ENCODE data around the gene N4BP3.
"Not testable (repeated sequence)": the region's sequence is repeated elsewhere in the genome, so short reads cannot be mapped to it uniquely, and the experiment has no call there.

N4BP3 gene

DNA sequence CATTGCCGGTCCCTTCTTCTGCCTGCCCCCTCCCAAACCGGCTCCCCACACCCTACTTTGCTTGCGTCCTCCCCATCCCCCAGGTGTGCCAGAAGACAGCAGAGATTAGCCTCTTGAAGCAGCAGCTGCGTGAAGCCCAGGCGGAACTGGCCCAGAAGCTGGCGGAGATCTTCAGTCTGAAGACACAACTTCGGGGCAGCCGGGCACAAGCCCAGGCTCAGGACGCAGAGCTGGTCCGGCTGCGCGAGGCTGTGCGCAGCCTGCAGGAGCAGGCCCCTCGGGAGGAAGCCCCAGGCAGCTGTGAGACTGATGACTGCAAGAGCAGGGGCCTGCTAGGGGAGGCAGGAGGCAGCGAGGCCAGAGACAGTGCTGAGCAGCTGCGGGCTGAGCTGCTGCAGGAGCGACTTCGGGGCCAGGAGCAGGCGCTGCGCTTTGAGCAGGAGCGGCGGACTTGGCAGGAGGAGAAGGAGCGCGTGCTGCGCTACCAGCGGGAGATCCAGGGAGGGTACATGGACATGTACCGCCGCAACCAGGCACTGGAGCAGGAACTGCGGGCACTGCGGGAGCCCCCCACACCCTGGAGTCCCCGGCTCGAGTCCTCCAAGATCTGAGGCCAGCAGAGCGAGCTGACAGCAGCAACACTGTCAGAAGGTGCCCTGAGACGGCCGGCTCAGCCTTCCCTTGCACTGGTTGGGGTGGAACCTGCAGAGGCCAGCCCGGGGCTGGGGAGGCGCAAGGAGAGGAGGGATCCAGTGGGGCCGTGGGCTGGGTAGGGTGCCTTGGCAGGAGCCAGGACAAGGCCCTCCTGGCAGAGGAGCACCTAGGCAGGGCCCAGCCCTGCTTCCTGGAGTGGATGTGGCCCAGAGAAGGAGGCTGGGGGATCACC lies 8.3 kb downstream of the N4BP3 start:
- no peak for DNase-seq (ENCODE audit: low read depth in 1 of 2, low spot score in 1 of 2)

DNA sequence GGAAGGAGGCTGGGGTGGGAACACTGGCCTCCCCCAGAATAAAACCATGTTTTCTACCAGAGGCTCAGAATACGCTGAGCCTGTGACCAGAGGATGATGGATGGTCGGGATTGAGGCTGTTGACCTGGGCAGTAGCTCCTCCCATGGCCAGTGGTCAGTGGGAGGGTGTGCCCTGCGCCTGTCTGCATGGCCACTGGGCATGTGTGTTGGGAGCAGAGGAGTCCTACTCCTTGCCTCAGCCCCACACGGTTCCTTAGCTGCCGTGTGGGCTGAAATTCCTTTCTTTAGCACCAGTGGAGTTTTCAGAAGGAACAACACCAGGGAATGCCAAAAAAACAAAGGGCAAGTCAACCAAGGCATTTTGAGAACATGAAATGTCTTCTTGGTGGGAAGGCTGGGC lies 9.0 kb downstream of the N4BP3 start:
- no peak for DNase-seq (ENCODE audit: low read depth in 1 of 2, low spot score in 1 of 2)

DNA sequence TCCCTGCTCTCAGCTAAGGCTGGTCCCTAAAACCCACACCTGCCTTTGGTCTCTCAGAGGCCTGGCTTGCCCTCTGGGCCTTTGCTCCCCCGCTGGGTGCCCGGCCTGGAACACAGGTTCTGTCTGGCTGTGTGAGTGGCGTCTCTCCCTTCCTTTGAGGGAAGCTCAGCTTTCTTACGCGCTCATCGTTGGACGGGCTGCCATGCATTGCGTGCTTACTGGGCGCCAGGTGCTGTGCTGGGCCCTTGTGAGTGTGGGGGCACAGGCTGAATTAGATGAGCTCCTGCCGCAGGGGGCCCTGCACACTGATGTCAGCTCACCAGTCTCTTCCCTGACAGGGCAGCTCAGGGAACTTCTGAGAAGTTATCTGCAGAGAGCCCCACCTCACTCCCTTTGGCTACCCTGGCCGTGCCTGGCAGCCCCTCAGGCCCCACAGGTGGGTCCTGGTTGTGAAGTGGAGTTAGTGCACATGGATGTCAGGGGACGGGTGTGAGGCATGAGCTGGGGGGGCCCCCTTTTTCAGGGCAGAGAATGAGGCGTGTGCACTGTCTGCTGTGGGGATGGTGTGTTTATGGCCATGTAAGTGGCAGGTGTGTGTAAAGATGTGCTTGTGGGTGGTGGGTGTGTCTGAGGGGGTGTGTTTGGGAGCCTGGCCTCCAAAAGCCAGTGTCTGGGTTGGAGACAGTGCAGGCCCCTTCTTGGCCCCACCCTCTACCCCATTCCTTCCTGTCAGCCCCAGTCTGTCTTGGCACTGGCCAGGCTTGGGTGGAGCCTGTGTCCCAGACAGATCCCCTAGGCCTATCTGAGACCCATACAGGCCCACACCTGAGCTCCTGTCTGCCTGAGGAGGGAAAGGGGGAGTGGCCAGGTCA lies 10.0 kb downstream of the N4BP3 start:
- DNase-seq (ENCODE audit: low read depth in 1 of 2, low spot score in 1 of 2), result no peak

DNA sequence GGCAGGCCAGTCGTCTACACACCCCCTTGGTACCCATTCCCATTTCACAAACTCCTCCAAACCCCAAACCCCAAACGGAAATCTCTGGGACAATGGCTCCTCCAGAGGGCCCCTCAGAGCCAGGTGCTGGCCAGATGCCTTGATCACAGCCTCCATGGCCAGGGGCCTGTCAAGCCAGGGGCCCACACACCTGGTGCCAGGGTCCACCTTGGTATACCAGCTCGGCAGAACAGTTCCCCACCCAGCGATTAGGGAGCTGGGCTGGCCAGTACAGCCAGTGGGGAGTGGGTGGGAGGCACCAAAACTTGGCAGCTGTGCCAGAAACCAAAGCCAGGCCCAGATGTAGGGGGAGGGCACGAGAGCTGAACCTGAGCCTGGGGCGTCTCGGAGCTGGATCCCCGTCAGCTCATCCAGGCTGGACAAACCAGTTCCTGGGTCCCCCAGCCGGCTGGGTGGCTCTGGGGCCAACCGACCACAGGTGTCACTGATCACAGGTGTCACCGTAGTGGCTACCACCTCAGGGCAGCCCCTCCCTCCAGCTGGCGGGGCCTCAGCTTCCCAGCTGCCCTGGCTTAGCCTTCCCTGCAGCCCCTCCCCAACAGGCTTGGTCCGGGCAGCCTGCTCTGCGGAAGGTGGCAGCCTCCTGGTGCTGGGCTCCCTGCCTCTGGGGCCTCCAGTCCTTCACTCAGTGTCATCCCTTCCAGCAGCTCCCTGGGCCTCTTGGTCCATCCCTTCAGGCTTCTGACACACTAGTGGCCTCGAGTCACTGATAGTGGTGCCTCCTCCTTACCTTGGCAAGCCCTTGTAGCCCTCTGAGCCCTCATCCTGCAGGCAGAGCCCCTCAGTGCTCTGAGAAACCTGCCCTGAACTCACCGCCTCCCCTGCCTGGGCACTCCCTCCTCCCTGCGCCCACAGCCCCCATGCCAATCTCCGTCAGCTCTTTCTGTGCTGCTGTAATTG lies 10.9 kb downstream of the N4BP3 start:
- DNase-seq (ENCODE audit: low read depth in 1 of 2, low spot score in 1 of 2), result no peak

DNA sequence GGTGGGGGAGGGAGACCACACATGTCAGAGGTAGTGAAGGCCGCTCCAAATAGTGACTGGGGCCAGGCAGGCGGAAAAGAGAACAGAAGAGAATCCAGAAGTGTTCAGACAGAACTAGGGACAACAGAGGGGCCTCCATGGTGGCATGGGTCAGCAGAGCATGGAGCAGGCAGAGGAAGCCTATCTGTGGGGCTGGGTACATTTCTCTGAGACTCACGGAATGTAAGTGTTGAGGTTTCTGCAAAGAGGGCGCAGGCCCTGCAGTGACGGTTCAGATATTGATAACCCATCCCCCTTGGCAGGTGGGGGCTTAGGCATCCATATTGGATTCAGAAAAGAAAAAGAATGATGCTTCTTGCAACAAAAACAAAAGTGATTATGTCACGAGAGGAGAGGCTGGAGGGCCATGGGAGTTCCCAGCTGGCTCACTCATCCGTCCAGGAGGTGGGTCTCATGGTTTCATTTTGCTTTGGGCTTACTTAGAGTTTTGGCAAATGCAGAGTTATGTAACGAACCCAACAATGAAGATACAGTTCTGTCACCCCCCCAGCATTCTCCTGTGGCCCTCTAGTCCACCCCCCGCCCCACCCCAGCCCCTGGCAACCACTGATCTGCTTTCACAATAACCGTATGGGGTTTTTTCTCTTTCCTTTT lies 12.0 kb downstream of the N4BP3 start:
- no peak for DNase-seq (ENCODE audit: low read depth in 1 of 2, low spot score in 1 of 2)

DNA sequence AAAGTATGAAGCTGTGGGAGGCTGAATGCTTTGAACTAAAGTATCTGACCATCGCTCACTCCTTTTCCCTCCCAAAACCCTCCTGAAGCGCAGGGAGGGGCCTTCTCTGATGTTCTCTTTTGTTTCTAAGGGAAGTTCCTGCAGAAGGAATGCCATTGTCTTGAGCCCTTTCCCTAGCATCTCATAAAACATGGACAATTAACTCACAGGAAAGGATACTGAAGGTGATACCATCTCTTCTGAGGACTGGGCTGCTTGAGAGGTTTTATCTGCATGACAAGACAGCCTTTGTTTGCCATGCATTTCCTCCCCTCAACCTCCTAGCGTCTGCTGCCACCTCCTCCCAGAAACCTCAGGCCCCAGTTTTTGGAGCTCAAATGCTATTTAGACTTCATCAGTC lies 13.2 kb downstream of the N4BP3 start:
- DNase-seq (ENCODE audit: low read depth in 1 of 2, low spot score in 1 of 2), result no peak

DNA sequence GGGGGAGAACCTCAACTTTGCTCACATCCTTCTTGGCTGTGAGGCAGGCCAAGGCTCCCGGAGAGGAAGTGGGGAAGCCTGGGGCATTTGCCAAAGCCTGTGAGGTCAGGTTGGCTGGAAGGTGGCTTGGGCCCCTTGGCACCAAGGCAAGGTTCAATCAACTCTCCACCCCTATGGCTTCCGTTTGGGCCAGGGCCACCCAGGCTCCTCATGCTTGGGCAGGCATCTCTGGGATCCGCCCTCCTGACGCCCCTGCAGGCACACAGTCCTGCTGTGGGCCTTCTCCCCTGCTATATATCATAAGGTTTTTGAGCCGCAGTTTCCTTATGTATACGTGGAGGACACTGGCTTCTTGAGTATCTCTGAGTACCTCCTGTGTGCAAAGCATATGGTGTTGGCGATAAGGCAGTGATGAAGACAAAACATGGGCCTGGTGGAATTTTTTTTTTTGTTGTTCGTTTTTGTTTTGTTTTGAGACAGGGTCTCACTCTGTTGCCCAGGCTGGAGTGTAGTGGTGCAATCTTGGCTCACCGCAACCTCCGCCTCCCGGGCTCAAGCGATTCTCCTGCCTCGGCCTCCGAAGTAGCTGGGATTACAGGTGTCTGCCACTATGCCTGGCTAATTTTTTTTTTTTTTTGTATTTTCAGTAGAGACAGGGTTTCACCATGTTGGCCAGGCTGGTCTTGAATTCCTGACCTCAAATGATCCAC lies 14.1 kb downstream of the N4BP3 start:
- not testable (repeated sequence) for DNase-seq (ENCODE audit: low read depth in 1 of 2, low spot score in 1 of 2)

DNA sequence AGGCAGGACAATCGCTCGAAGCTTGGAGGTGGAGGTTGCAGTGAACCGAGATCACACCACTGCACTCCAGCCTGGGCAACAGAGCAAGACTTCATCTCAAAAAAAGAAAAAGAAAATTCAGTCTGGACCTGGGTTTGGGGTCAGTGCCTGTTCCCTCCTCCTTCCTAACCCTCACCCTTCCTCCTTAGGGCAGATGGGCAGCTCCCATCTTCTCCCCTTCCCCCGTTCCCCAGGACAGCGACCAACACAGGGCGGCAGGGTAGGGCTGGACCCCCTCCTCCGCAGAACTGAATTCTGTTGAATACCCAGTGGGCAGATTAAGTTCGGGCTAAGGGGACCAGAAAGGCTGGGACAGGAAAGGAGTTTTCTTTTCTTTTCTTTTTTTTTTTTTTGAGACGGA lies 16.0 kb downstream of the N4BP3 start:
- DNase-seq (ENCODE audit: low read depth in 1 of 2, low spot score in 1 of 2), result no peak

DNA sequence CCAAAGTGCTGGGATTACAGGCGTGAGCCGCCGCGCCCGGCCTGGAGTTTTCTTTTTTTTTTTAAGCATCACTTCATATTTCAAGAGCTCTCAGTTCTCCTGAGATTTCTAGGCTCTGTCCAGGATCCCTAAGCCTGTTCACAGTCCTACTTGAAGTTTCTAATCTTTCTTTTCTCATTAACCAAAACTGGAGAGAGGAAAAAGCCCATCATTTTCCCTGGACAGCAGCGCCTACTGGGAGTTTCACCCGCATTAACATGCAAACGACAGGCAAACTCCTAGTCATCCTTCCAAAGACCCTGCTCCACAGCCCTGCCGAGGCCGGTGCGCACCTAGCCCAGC lies 16.9 kb downstream of the N4BP3 start:
- not testable (repeated sequence) for DNase-seq (ENCODE audit: low read depth in 1 of 2, low spot score in 1 of 2)

DNA sequence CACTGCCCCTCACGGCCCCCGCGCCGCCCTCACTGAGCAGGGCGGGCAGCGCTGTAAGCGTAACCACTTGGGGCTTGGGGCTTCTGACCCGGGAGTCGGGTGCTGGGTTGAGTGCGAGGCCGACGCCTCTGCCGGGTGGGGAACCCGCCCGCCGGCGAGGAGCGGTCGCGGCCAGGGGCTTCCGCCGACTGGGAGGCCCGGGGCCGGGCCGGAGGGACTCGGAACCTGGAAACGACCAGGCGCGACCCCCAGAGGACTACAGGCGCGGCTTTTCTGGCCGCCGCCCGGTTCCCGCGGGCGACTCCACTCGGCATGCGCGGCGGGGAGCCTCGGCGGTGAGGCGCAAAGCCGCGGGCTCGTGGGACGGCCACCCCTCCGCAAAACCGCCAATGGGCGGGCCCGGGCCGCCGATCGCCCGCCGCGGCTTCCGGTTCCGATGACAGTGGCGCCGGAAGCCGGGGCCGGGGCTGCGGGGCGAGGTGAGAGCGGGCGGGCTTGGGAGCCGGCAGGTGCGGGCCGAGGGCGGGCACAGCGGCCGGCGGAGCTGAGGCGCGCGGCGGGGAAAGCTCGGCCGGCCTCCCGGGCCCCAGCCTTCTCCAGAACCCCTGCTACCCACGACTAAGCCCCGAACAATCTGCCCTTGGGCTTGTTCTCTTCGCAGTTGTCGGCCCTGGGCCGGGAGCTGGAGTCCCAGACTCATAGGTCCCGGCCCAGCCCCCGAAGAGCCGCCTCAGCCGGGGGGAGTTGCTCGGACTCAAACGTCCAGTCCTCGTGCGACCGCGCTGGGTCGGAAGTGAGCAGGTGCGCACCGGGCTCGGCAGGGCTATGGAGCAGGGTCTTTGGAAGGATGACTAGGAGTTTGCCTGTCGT lies 17.5 kb downstream of the N4BP3 start, which contains the start of gene RMND5B:
Gene RMND5B (plus strand): TSS at position 439 of the 870 bp plus-strand sequence. CDS start 7,106 bp downstream, outside the sequence.
- DNase-seq (ENCODE audit: low read depth in 1 of 2, low spot score in 1 of 2), result peak; percentile 65 to 78

DNA sequence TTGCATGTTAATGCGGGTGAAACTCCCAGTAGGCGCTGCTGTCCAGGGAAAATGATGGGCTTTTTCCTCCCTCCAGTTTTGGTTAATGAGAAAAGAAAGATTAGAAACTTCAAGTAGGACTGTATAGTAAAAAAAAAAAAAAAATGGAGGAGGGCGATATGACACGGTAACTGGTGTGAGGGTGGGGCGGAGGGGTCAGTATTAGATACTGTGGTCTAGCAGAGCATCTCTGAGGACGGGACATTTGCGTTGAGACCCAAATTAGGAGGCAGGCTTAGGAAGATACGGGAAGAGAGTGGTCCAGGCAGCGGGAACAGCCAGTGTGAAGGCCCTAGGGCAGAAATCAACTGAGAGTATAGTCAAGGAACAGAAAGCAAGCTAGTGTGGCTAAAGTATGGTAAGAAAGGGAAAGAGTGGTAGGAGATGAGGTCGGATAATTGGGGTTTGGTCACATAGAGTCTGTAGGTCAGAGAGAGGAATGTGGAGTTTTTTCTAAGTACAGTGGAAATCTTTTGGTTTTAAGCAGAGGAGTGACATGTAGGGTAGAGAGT lies 18.2 kb downstream of the N4BP3 start:
- DNase-seq (ENCODE audit: low read depth in 1 of 2, low spot score in 1 of 2), result no peak

DNA sequence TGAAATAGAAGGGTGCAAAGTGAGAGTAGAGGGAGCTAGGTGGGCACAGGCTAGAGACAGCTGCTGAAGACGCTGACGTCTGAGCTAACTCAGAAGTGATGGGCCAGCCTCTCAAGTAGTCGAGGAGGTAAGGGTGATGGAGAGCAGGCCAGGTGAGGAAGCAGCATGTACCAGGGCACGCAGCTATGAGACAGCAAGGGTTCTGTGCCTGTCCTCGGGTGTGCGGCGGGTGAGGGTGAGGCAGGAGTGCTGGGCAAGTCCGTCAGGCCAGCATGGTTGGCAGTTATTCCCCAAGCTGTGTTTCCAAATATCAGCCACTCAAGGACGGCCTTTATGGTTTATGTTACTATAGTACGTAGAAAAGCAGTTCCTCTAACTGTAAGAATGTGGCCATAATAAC lies 23.7 kb downstream of the N4BP3 start:
- DNase-seq (ENCODE audit: low read depth in 1 of 2, low spot score in 1 of 2), result no peak

DNA sequence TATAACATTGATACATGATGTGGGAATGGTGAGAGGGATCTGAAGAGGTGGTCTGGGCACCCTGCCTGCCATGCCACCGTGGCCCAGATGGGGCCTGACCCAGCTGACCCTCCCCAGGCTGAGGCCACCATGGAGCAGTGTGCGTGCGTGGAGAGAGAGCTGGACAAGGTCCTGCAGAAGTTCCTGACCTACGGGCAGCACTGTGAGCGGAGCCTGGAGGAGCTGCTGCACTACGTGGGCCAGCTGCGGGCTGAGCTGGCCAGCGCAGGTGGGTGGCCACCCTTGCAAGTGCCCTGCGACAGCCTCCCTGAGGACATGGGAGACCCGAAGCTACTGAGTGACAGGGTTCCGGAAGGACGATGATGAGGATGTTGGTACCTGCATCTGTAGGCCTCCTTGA lies 24.7 kb downstream of the N4BP3 start:
- DNase-seq (ENCODE audit: low read depth in 1 of 2, low spot score in 1 of 2), result no peak

DNA sequence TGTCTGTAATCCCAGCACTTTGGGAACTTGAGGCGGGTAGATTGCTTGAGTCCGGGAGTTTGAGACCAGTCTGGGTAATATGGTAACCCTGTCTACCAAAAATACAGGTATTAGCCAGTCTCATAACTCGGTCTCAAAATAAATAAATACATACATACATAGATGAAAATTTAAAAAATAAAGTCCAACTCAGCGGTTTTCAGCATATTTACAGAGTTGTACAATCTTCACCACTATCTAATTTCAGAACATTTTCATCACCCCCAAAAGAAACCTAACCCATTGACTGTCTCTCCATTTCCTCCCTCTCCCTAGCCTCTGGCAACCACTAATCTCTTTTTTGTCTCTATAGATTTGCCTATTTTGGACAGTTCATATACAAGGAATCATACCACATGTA lies 28.2 kb downstream of the N4BP3 start:
- no peak for DNase-seq (ENCODE audit: low read depth in 1 of 2, low spot score in 1 of 2)

DNA sequence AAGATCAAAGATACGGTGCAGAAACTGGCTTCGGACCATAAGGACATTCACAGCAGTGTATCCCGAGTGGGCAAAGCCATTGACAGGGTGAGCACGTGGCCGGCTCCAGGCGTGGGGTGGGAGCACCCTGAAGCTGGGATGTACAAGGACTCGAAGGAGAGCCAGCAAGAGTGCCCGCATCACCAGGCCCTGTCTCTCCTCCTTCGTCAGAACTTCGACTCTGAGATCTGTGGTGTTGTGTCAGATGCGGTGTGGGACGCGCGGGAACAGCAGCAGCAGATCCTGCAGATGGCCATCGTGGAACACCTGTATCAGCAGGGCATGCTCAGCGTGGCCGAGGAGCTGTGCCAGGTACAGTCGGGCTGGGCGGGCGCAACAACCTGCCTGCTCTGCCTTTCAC lies 29.3 kb downstream of the N4BP3 start:
- DNase-seq (ENCODE audit: low read depth in 1 of 2, low spot score in 1 of 2), result no peak

DNA sequence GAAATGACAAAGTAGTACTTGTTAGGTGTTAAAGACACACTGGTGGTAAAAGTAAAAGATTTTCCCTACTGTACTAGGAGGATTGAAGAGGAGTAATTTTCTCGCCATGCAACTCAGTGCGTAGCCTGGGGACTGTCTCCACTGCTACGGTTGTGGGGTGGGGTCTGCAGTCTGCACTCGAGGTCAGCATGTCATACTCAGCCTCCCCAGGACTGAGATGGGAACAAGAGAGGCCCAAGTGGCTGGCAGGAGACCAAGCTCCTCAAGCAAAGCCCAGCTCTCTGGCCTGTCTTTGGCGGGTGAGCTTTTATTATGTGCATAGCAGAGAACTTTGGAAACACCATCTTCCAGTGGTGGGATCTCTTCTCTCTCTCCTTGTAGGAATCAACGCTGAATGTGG lies 29.9 kb downstream of the N4BP3 start:
- no peak for DNase-seq (ENCODE audit: low read depth in 1 of 2, low spot score in 1 of 2)

DNA sequence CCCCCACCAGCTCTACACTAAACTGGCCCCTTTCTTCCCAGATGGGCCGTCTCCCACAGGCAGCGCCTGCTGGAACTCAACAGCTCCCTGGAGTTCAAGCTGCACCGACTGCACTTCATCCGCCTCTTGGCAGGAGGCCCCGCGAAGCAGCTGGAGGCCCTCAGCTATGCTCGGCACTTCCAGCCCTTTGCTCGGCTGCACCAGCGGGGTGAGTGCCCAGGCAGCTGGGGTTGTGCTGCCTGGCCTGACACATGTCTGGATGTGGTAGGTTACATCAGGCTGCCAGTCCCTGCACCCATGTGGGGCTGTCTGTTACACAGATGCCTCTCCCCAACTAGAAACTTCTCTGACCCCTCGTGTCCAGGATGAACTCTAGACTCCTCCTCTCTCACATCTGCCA lies 30.6 kb downstream of the N4BP3 start:
- no peak for DNase-seq (ENCODE audit: low read depth in 1 of 2, low spot score in 1 of 2)

DNA sequence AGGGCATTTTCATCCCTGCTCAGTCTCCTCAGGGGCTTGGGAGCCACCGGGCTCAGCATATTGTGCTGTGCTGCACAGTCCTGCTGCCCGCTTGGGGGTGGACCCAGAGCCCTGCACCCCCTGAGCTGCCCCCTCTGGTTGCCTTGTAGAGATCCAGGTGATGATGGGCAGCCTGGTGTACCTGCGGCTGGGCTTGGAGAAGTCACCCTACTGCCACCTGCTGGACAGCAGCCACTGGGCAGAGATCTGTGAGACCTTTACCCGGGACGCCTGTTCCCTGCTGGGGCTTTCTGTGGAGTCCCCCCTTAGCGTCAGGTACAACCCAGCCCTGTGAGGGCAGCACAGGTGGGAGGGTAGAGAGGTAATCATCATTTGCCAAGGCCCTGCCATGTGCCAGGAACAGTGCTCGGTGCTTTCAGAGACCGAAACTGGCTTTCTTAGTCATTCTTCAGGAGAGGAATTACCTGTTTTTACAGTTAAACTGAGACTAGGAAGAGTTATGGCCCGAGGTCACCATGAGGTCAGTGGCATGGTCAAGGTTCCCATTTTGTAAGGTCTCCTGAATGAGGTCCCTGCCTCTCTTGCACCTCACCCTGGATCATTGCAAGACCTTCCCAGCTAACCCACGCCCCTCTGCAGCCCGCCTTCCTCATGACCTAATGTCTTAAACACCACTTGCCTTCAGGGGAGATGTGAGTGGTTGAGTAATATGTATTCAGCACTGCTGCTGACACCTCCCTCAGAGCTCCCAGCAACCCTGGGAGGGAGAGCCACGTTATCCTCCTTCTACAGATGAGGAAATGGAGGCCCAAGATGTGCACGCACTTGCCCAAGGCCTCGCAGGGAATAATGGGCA lies 32.9 kb downstream of the N4BP3 start:
- peak; percentile 44 to 46 for DNase-seq (ENCODE audit: low read depth in 1 of 2, low spot score in 1 of 2)

Data from activated CD4-positive, alpha-beta T cell treated with anti-CD3 and anti-CD28 coated beads, Interleukin-2, amount 50 U/mL, for 24 hours (primary cell).